ENCODE results near the gene EPB41L1.

EPB41L1 gene

DNA sequence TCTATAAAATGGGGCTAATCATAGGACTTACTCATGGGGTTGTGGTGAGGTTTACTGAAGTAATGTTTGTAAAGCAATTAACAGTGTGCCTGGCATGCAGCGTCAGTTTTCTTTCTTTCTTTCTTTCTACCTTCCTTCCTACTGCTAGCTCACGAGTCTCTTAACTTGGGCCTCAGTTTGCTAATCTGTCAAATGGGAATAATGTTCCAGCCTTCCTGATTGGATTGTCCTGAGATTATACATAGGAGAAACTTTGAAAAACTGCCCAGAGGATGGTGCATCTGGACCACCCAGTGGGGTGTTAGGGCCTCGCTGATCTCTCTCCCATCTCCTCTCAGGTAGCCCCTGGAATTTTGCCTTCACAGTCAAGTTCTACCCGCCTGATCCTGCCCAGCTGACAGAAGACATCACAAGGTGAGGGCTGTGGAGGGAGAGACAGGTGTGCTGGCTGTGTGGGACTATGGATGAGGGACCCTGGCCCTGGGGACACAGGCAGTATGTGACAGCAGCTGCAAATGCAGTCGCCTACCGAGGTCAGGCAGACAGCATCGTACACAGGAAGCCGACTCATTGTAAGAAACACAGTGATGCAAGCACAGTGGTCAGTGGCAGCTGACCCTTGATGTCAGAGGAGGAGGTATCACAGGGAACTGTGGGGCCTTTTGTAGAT lies 27.5 kb downstream of the EPB41L1 start:
- Histone ChIP-seq H3K9me3 (ENCODE audit: control insufficient read depth, insufficient read depth, low read length) (no peaks in the 10 kb centered on the region), H3K27me3 (ENCODE audit: control insufficient read depth, insufficient read depth, low read length) (no peaks in the 10 kb centered on the region), H3K36me3 (ENCODE audit: control insufficient read depth, insufficient read depth, low read length) (peaks cover 4% of the 10 kb centered on the region), H3K4me3 (ENCODE audit: low read depth, low read length) (no peak overlapping the region), H3K4me1 (ENCODE audit: control insufficient read depth, insufficient read depth, low read length) (no peaks in the 10 kb centered on the region), H3K9ac (ENCODE audit: low read depth, low read length) (no peak overlapping the region)

GRCh38 chr20:36182604-36183154 lies 28.1 kb downstream of the EPB41L1 start:
- Histone ChIP-seq H3K4me1 (ENCODE audit: control insufficient read depth, insufficient read depth, low read length) (no peaks in the 10 kb centered on the region), H3K27me3 (ENCODE audit: control insufficient read depth, insufficient read depth, low read length) (no peaks in the 10 kb centered on the region), H3K9me3 (ENCODE audit: control insufficient read depth, insufficient read depth, low read length) (no peaks in the 10 kb centered on the region), H3K4me3 (ENCODE audit: low read depth, low read length) (no peak overlapping the region), H3K9ac (ENCODE audit: low read depth, low read length) (no peak overlapping the region), H3K36me3 (ENCODE audit: control insufficient read depth, insufficient read depth, low read length) (peaks cover 4% of the 10 kb centered on the region)

GRCh38 chr20:36183155-36183944 lies 28.8 kb downstream of the EPB41L1 start:
- Histone ChIP-seq H3K9ac (ENCODE audit: low read depth, low read length) (no peak overlapping the region), H3K27me3 (ENCODE audit: control insufficient read depth, insufficient read depth, low read length) (no peaks in the 10 kb centered on the region), H3K36me3 (ENCODE audit: control insufficient read depth, insufficient read depth, low read length) (peaks cover 4% of the 10 kb centered on the region), H3K9me3 (ENCODE audit: control insufficient read depth, insufficient read depth, low read length) (no peaks in the 10 kb centered on the region), H3K4me1 (ENCODE audit: control insufficient read depth, insufficient read depth, low read length) (no peaks in the 10 kb centered on the region), H3K4me3 (ENCODE audit: low read depth, low read length) (no peak overlapping the region)

GRCh38 chr20:36184816-36185776 lies 30.6 kb downstream of the EPB41L1 start:
- Histone ChIP-seq H3K9ac (ENCODE audit: low read depth, low read length) (no peak overlapping the region), H3K9me3 (ENCODE audit: control insufficient read depth, insufficient read depth, low read length) (no peaks in the 10 kb centered on the region), H3K4me1 (ENCODE audit: control insufficient read depth, insufficient read depth, low read length) (no peaks in the 10 kb centered on the region), H3K36me3 (ENCODE audit: control insufficient read depth, insufficient read depth, low read length) (peaks cover 4% of the 10 kb centered on the region), H3K4me3 (ENCODE audit: low read depth, low read length) (no peak overlapping the region), H3K27me3 (ENCODE audit: control insufficient read depth, insufficient read depth, low read length) (no peaks in the 10 kb centered on the region)

GRCh38 chr20:36193977-36194712 lies 39.6 kb downstream of the EPB41L1 start:
- H3K36me3 ChIP-seq (ENCODE audit: control insufficient read depth, insufficient read depth, low read length), result peaks cover 13% of the 10 kb centered on the region
- H3K27me3 ChIP-seq (ENCODE audit: control insufficient read depth, insufficient read depth, low read length), result no peaks in the 10 kb centered on the region
- no peaks in the 10 kb centered on the region for H3K4me1 ChIP-seq (ENCODE audit: control insufficient read depth, insufficient read depth, low read length)
- H3K9ac ChIP-seq (ENCODE audit: low read depth, low read length), result no peak overlapping the region
- H3K9me3 ChIP-seq (ENCODE audit: control insufficient read depth, insufficient read depth, low read length), result no peaks in the 10 kb centered on the region
- no peak overlapping the region for H3K4me3 ChIP-seq (ENCODE audit: low read depth, low read length)

DNA sequence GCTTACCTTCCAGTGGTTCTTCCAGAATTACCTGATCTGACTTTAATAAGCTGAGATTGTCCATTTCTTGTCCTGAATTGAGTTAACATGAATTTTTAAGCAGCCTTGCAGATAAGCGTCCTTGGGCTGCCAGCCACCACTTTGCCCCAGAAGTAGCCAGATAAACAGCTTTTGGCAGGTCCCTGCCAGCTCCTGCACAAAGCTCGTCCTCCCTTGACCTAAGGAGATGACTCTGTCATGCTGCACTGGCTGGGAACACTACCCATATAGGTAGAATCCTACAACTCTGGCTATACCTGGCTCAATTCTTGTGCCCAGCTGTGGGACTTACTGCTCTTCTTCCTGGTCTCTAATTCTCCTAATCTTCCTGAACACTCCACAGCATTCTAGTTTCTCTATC lies 42.1 kb downstream of the EPB41L1 start:
- Histone ChIP-seq H3K4me3 (ENCODE audit: low read depth, low read length) (no peak overlapping the region), H3K36me3 (ENCODE audit: control insufficient read depth, insufficient read depth, low read length) (peaks cover 10% of the 10 kb centered on the region), H3K4me1 (ENCODE audit: control insufficient read depth, insufficient read depth, low read length) (no peaks in the 10 kb centered on the region), H3K27me3 (ENCODE audit: control insufficient read depth, insufficient read depth, low read length) (no peaks in the 10 kb centered on the region), H3K9ac (ENCODE audit: low read depth, low read length) (no peak overlapping the region), H3K9me3 (ENCODE audit: control insufficient read depth, insufficient read depth, low read length) (no peaks in the 10 kb centered on the region)

DNA sequence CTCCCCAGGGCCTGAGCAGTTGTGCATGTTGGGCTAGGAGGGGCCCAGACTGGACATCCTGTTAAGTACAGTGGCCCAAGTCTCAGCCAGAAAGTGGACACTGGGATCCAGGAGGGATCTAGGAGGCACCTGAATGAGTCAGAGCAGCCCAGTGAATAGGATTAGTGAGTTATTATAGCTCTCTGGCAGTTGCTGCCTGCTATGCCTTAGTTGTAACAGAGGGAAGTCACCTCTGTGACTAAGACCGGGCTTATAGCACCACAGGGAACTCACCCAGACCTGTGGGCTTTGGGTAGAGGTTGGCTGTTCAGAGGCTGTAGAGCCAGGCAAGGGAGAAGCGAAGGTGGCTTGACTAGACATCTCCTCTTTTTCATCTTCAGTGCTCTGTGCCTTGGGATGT lies 42.7 kb downstream of the EPB41L1 start:
- peaks cover 10% of the 10 kb centered on the region for H3K36me3 ChIP-seq (ENCODE audit: control insufficient read depth, insufficient read depth, low read length)
- H3K4me3 ChIP-seq (ENCODE audit: low read depth, low read length), result no peak overlapping the region
- no peak overlapping the region for H3K9ac ChIP-seq (ENCODE audit: low read depth, low read length)
- H3K9me3 ChIP-seq (ENCODE audit: control insufficient read depth, insufficient read depth, low read length), result no peaks in the 10 kb centered on the region
- no peaks in the 10 kb centered on the region for H3K27me3 ChIP-seq (ENCODE audit: control insufficient read depth, insufficient read depth, low read length)
- no peaks in the 10 kb centered on the region for H3K4me1 ChIP-seq (ENCODE audit: control insufficient read depth, insufficient read depth, low read length)

- Histone ChIP-seq H3K4me1 (ENCODE audit: control insufficient read depth, insufficient read depth, low read length) (no peaks in the 10 kb centered on the region), H3K36me3 (ENCODE audit: control insufficient read depth, insufficient read depth, low read length) (peaks cover 5% of the 10 kb centered on the region), H3K9me3 (ENCODE audit: control insufficient read depth, insufficient read depth, low read length) (no peaks in the 10 kb centered on the region), H3K27me3 (ENCODE audit: control insufficient read depth, insufficient read depth, low read length) (no peaks in the 10 kb centered on the region), H3K9ac (ENCODE audit: low read depth, low read length) (no peak overlapping the region), H3K4me3 (ENCODE audit: low read depth, low read length) (no peak overlapping the region)
Measured at GRCh38 chr20:36199345-36200257, 45.1 kb downstream of the EPB41L1 start.

DNA sequence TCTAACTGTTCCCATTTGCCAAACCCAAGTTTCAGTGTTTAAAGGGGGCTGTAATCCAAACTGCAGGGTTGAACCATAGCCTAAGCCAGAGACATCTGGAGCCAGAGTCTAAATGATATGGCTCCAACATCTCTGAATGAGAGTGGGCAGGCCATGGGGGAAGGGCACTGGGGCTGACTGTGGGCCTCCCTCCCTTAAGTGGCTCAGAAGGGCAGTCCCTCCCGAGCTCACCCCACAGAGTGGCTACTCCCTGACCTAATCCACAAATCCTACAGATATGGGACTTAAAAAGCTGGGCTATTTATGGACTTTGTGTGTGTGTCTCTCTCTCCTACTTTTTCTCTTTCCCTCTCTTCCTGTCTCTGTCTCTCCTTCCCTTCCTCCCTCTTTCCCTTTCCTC lies 45.9 kb downstream of the EPB41L1 start:
- Histone ChIP-seq H3K27me3 (ENCODE audit: control insufficient read depth, insufficient read depth, low read length) (no peaks in the 10 kb centered on the region), H3K4me3 (ENCODE audit: low read depth, low read length) (no peak overlapping the region), H3K36me3 (ENCODE audit: control insufficient read depth, insufficient read depth, low read length) (peaks cover 5% of the 10 kb centered on the region), H3K4me1 (ENCODE audit: control insufficient read depth, insufficient read depth, low read length) (no peaks in the 10 kb centered on the region), H3K9me3 (ENCODE audit: control insufficient read depth, insufficient read depth, low read length) (no peaks in the 10 kb centered on the region), H3K9ac (ENCODE audit: low read depth, low read length) (no peak overlapping the region)

DNA sequence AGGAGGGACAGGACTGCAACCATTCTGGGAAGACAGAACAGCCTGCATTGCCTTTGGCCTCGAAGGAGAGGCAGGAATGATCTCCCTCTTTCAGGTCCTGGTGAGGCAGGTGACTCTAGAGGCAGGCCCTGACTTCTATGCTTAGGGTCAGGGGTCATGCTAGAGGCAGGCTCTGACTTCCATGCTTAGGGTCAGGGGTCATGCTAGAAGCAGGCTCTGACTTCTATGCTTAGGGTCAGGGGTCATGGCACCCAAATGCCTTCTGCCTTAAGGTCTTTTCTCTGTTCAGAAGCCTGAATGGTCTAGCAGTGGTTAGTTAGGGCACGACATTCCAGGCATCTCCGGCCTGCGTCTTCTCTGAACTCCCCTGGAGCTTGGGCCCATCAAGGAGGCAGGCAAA lies 46.7 kb downstream of the EPB41L1 start:
- H3K9me3 ChIP-seq (ENCODE audit: control insufficient read depth, insufficient read depth, low read length), result no peaks in the 10 kb centered on the region
- H3K4me1 ChIP-seq (ENCODE audit: control insufficient read depth, insufficient read depth, low read length), result no peaks in the 10 kb centered on the region
- peaks cover 4% of the 10 kb centered on the region for H3K36me3 ChIP-seq (ENCODE audit: control insufficient read depth, insufficient read depth, low read length)
- no peaks in the 10 kb centered on the region for H3K27me3 ChIP-seq (ENCODE audit: control insufficient read depth, insufficient read depth, low read length)
- no peak overlapping the region for H3K4me3 ChIP-seq (ENCODE audit: low read depth, low read length)
- no peak overlapping the region for H3K9ac ChIP-seq (ENCODE audit: low read depth, low read length)
